Mesendoderm (in vitro differentiated cells): ENCODE data around the gene GCNT2.
A peak's percentile ranks its signal among the peaks of the same experiment; 100 is the strongest.
"Not testable (repeated sequence)": the region's sequence is repeated elsewhere in the genome, so short reads cannot be mapped to it uniquely, and the experiment has no call there.

Source experiments
- DNase-seq: peaks from one replicate; pipeline ENCODE4 v3.0.0; 2013
- H2AK5ac ChIP-seq: 2 replicates; pipeline ENCODE4 v1.6.1; 2013; ENCODE audit warnings: low read length, inconsistent platforms
- H2BK120ac ChIP-seq: 2 replicates; pipeline ENCODE4 v1.6.1; 2013; ENCODE audit warnings: low read depth, mild to moderate bottlenecking, low read length, moderate library complexity, mixed read lengths
- H2BK15ac ChIP-seq: replicated peaks from 2 replicates; pipeline ENCODE4 v1.6.1; 2013; ENCODE audit warnings: low read depth, mild to moderate bottlenecking, moderate library complexity
- H2BK5ac ChIP-seq: 2 replicates; pipeline ENCODE4 v1.6.1; 2013; ENCODE audit warnings: low read length, inconsistent platforms
- H3K18ac ChIP-seq: 2 replicates; pipeline ENCODE4 v1.6.1; 2013; ENCODE audit warnings: mild to moderate bottlenecking, low read length, mixed read lengths
- H3K23ac ChIP-seq: one replicate; pipeline ENCODE4 v1.6.1; 2013; ENCODE audit warnings: low read length
- H3K27ac ChIP-seq: 2 replicates; pipeline ENCODE4 v1.5.1; 2013; ENCODE audit warnings: low read depth, mild to moderate bottlenecking, inconsistent platforms, low read length, moderate library complexity
- H3K27me3 ChIP-seq: 2 replicates; pipeline ENCODE4 v1.6.1; 2013; ENCODE audit warnings: low read length, control low read depth, mild to moderate bottlenecking, inconsistent platforms; ENCODE audit not compliant: insufficient read depth, poor library complexity
- H3K36me3 ChIP-seq: 2 replicates; pipeline ENCODE4 v1.6.1; 2013; ENCODE audit warnings: low read length, inconsistent platforms; ENCODE audit not compliant: control insufficient read depth, insufficient read depth
- H3K4ac ChIP-seq: one replicate; pipeline ENCODE4 v1.6.1; 2013; ENCODE audit warnings: low read depth, mild to moderate bottlenecking, low read length, moderate library complexity
- H3K4me1 ChIP-seq: 2 replicates; pipeline ENCODE4 v1.6.1; 2013; ENCODE audit warnings: low read depth, low read length, inconsistent platforms; ENCODE audit not compliant: control insufficient read depth
- H3K4me2 ChIP-seq: 2 replicates; pipeline ENCODE4 v1.6.1; 2013; ENCODE audit warnings: low read length
- H3K4me3 ChIP-seq: 2 replicates; pipeline ENCODE4 v1.5.1; 2013; ENCODE audit warnings: mild to moderate bottlenecking, low read length
- H3K56ac ChIP-seq: one replicate; pipeline ENCODE4 v1.6.1; 2013; ENCODE audit warnings: low read length
- H3K79me1 ChIP-seq: 2 replicates; pipeline ENCODE4 v1.6.1; 2013; ENCODE audit warnings: low read length, inconsistent platforms
- H3K79me2 ChIP-seq: 2 replicates; pipeline ENCODE4 v1.6.1; 2013; ENCODE audit warnings: mild to moderate bottlenecking, low read length; ENCODE audit not compliant: control insufficient read depth, insufficient read depth
- H3K9ac ChIP-seq: 2 replicates; pipeline ENCODE4 v1.6.1; 2013; ENCODE audit warnings: low read length, inconsistent platforms
- H4K5ac ChIP-seq: one replicate; pipeline ENCODE4 v1.6.1; 2013; ENCODE audit warnings: low read length
- H4K8ac ChIP-seq: one replicate; pipeline ENCODE4 v1.6.1; 2013; ENCODE audit warnings: low read depth, mild to moderate bottlenecking, control low read depth, low read length, moderate library complexity
- WGBS: extraction: QIAGEN DNeasy Blood & Tissue Kit; methylation state at CpG from one replicate; pipeline ENCODE4 v1.1.7; 2013; ENCODE audit warnings: low lambda C conversion rate, missing lambda C conversion rate; ENCODE audit not compliant: insufficient coverage; ENCODE audit errors: extremely low coverage; 5-methylcytosine and 5-hydroxymethylcytosine counted together

The GCNT2 gene

GRCh38 chr6:10564975-10565673, 44.0 kb downstream of the GCNT2 start:
- no peak overlapping the region for H2AK5ac ChIP-seq
- H4K8ac ChIP-seq = no peak overlapping the region
- DNase-seq = no peak
- H2BK5ac ChIP-seq = no peak overlapping the region
- H3K36me3 ChIP-seq = no peaks in the 10 kb centered on the region
- H3K79me2 ChIP-seq = peaks cover 37% of the 10 kb centered on the region
- no peak overlapping the region for H3K27ac ChIP-seq
- H3K4me1 ChIP-seq = no peaks in the 10 kb centered on the region
- no peak overlapping the region for H3K9ac ChIP-seq
- no peak overlapping the region for H4K5ac ChIP-seq
- no peaks in the 10 kb centered on the region for H3K27me3 ChIP-seq
- H3K79me1 ChIP-seq = peaks cover 3% of the 10 kb centered on the region
- no peak overlapping the region for H2BK120ac ChIP-seq
- H3K4ac ChIP-seq = no peak overlapping the region
- H3K56ac ChIP-seq = no peak overlapping the region
- no CpG with 5 or more reads among the region's 13 CpGs for WGBS
- H3K23ac ChIP-seq = no peak overlapping the region
- H2BK15ac ChIP-seq = no peak overlapping the region
- no peak overlapping the region for H3K4me2 ChIP-seq
- H3K18ac ChIP-seq = no peak overlapping the region
- no peak overlapping the region for H3K4me3 ChIP-seq

GRCh38 chr6:10565913-10566312, 44.8 kb downstream of the GCNT2 start:
- no peak overlapping the region for H3K56ac ChIP-seq
- H3K9ac ChIP-seq = no peak overlapping the region
- no peak overlapping the region for H2BK5ac ChIP-seq
- no peak overlapping the region for H3K18ac ChIP-seq
- no peak overlapping the region for H4K8ac ChIP-seq
- H3K4me1 ChIP-seq = no peaks in the 10 kb centered on the region
- no peak overlapping the region for H2AK5ac ChIP-seq
- WGBS = no CpG with 5 or more reads among the region's 9 CpGs
- no peak overlapping the region for H3K4ac ChIP-seq
- peaks cover 36% of the 10 kb centered on the region for H3K79me2 ChIP-seq
- no peak overlapping the region for H3K27ac ChIP-seq
- no peaks in the 10 kb centered on the region for H3K36me3 ChIP-seq
- H4K5ac ChIP-seq = no peak overlapping the region
- no peak overlapping the region for H2BK120ac ChIP-seq
- H3K4me2 ChIP-seq = no peak overlapping the region
- H3K4me3 ChIP-seq = no peak overlapping the region
- H3K79me1 ChIP-seq = peaks cover 3% of the 10 kb centered on the region
- DNase-seq = no peak
- H2BK15ac ChIP-seq = no peak overlapping the region
- H3K23ac ChIP-seq = no peak overlapping the region
- H3K27me3 ChIP-seq = no peaks in the 10 kb centered on the region

GRCh38 chr6:10567256-10568026, 46.3 kb downstream of the GCNT2 start:
- H3K9ac ChIP-seq = no peak overlapping the region
- no peak overlapping the region for H2BK120ac ChIP-seq
- WGBS = no CpG with 5 or more reads among the region's 6 CpGs
- H2AK5ac ChIP-seq = no peak overlapping the region
- no peak overlapping the region for H3K4ac ChIP-seq
- no peaks in the 10 kb centered on the region for H3K27me3 ChIP-seq
- H3K4me2 ChIP-seq = no peak overlapping the region
- no peak overlapping the region for H3K23ac ChIP-seq
- H3K27ac ChIP-seq = no peak overlapping the region
- H3K4me1 ChIP-seq = peaks cover 3% of the 10 kb centered on the region
- no peak overlapping the region for H4K8ac ChIP-seq
- H3K18ac ChIP-seq = no peak overlapping the region
- no peak overlapping the region for H2BK5ac ChIP-seq
- no peak overlapping the region for H2BK15ac ChIP-seq
- peaks cover 28% of the 10 kb centered on the region for H3K79me2 ChIP-seq
- peaks cover 3% of the 10 kb centered on the region for H3K79me1 ChIP-seq
- peak; percentile 63 for DNase-seq
- H3K36me3 ChIP-seq = no peaks in the 10 kb centered on the region
- H3K4me3 ChIP-seq = no peak overlapping the region
- no peak overlapping the region for H4K5ac ChIP-seq
- no peak overlapping the region for H3K56ac ChIP-seq

GRCh38 chr6:10569392-10570127, 48.4 kb downstream of the GCNT2 start:
- Histone ChIP-seq H3K36me3 (no peaks in the 10 kb centered on the region), H3K4ac (no peak overlapping the region), H3K4me1 (peaks cover 11% of the 10 kb centered on the region), H3K27me3 (no peaks in the 10 kb centered on the region), H4K5ac (no peak overlapping the region), H2BK120ac (no peak overlapping the region), H2AK5ac (no peak overlapping the region), H3K4me3 (no peak overlapping the region), H3K4me2 (no peak overlapping the region), H2BK5ac (no peak overlapping the region), H3K79me1 (peaks cover 3% of the 10 kb centered on the region), H2BK15ac (peak overlapping the region; percentile 76), H4K8ac (no peak overlapping the region), H3K23ac (no peak overlapping the region), H3K9ac (no peak overlapping the region), H3K79me2 (peaks cover 22% of the 10 kb centered on the region), H3K18ac (peak overlapping the region; percentile 30), H3K27ac (no peak overlapping the region), H3K56ac (no peak overlapping the region)
- DNase-seq = peak; percentile 67
- WGBS = no CpG with 5 or more reads among the region's 5 CpGs

- not testable (repeated sequence) for H3K4ac ChIP-seq, H3K18ac ChIP-seq, H3K56ac ChIP-seq, H2BK15ac ChIP-seq, H4K5ac ChIP-seq, H2AK5ac ChIP-seq, H2BK120ac ChIP-seq, H3K4me3 ChIP-seq, H3K36me3 ChIP-seq, H4K8ac ChIP-seq, H3K4me2 ChIP-seq, H3K27ac ChIP-seq, H3K79me2 ChIP-seq, H3K9ac ChIP-seq, H2BK5ac ChIP-seq, H3K27me3 ChIP-seq, H3K23ac ChIP-seq, H3K79me1 ChIP-seq
- peak; percentile 73 for DNase-seq
- no CpG with 5 or more reads among the region's 5 CpGs for WGBS
- peaks cover 20% of the 10 kb centered on the region for H3K4me1 ChIP-seq
Observed at GRCh38 chr6:10575519-10575918, 54.4 kb downstream of the GCNT2 start.
